GM19099 (cell line): ENCODE data around the gene C22orf15.

Experiments
- POLR2A ChIP-seq: IDR thresholded peaks from 3 replicates; pipeline ENCODE4 v1.6.1; 2011; ENCODE audit warnings: low read depth; ENCODE audit not compliant: insufficient read length; ENCODE audit errors: extremely low read depth

Gene C22orf15

GRCh38 chr22:23760056-23760455 is 2.7 kb upstream of the C22orf15 start:
- TF ChIP-seq POLR2A = no peak

- peak; percentile 46 for TF ChIP-seq POLR2A
Measured at GRCh38 chr22:23763579-23763945, 772 bp downstream of the C22orf15 start.

- TF ChIP-seq POLR2A = peak; percentile 2
Measured at GRCh38 chr22:23763954-23764353, 1.2 kb downstream of the C22orf15 start.

GRCh38 chr22:23764899-23765881 is 2.4 kb downstream of the C22orf15 start:
- no peak for TF ChIP-seq POLR2A

GRCh38 chr22:23767303-23767672 is 4.5 kb downstream of the C22orf15 start:
- TF ChIP-seq POLR2A = no peak

GRCh38 chr22:23767673-23768548 is 5.1 kb downstream of the C22orf15 start, which contains the start of gene CHCHD10:
TSS of gene CHCHD10 (minus strand) at chr22:23767972. CDS start at chr22:23767874, 98 bp downstream.
- peak; percentile 81 for TF ChIP-seq POLR2A

- no peak for TF ChIP-seq POLR2A
Measured at GRCh38 chr22:23769321-23769965, 6.7 kb downstream of the C22orf15 start.

GRCh38 chr22:23772315-23772648 is 9.5 kb downstream of the C22orf15 start:
- no peak for TF ChIP-seq POLR2A

GRCh38 chr22:23772649-23773473 is 10.1 kb downstream of the C22orf15 start, which contains the start of gene MMP11:
TSS of gene MMP11 (plus strand) at chr22:23772849. CDS start at chr22:23772871, 22 bp downstream.
- no peak for TF ChIP-seq POLR2A

GRCh38 chr22:23773483-23774113 is 10.8 kb downstream of the C22orf15 start:
- no peak for TF ChIP-seq POLR2A

- TF ChIP-seq POLR2A = no peak
Measured at GRCh38 chr22:23774114-23774921, 11.5 kb downstream of the C22orf15 start.

- no peak for TF ChIP-seq POLR2A
Measured at GRCh38 chr22:23774922-23775436, 12.2 kb downstream of the C22orf15 start.

GRCh38 chr22:23775779-23776375 is 13.1 kb downstream of the C22orf15 start:
- TF ChIP-seq POLR2A = no peak
